ENCODE results near the gene SLC38A6.
"Not testable (repeated sequence)": the region's sequence is repeated elsewhere in the genome, so short reads cannot be mapped to it uniquely, and the experiment has no call there.

SLC38A6 gene

GRCh38 chr14:61051051-61051450 lies 70.0 kb downstream of the SLC38A6 start:
- DNase-seq (ENCODE audit: low read depth, low spot score): no peak

- no peak for DNase-seq (ENCODE audit: low read depth, low spot score)
These were observed 70.6 kb downstream of the SLC38A6 start for GRCh38 chr14:61051621-61052020.

- DNase-seq (ENCODE audit: low read depth, low spot score): no peak
These were observed 82.4 kb downstream of the SLC38A6 start for GRCh38 chr14:61063461-61063860.

GRCh38 chr14:61064210-61064609 lies 83.2 kb downstream of the SLC38A6 start:
- no peak for DNase-seq (ENCODE audit: low read depth, low spot score)

GRCh38 chr14:61064856-61065255 lies 83.8 kb downstream of the SLC38A6 start:
- DNase-seq (ENCODE audit: low read depth, low spot score): no peak

DNA sequence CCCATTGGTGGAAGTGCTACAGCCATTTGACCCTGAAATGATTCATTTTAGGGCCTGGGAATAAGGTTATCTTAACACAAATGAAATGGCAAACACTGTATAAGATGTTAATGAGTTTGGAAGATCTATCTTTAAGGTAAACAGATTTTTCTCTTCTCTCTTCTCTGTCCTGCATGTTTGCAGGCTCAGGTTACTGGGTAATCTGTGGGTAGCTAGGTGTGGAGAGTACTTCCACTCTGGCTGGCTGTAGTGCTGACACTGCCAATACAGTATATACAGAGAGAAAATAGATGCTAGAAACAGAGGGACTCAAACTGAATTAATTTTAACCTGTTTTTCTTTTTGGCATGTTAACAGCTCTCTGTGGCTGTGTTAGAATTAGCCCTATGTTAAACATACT lies 84.6 kb downstream of the SLC38A6 start:
- no peak for DNase-seq (ENCODE audit: low read depth, low spot score)

GRCh38 chr14:61072442-61072841 lies 91.4 kb downstream of the SLC38A6 start:
- DNase-seq (ENCODE audit: low read depth, low spot score): not testable (repeated sequence)

- DNase-seq (ENCODE audit: low read depth, low spot score): no peak
These were observed 93.8 kb downstream of the SLC38A6 start for GRCh38 chr14:61074852-61075251.

- DNase-seq (ENCODE audit: low read depth, low spot score): no peak
These were observed 95.5 kb downstream of the SLC38A6 start for GRCh38 chr14:61076556-61076955.

- DNase-seq (ENCODE audit: low read depth, low spot score): no peak
These were observed 96.4 kb downstream of the SLC38A6 start for GRCh38 chr14:61077437-61077836.

- DNase-seq (ENCODE audit: low read depth, low spot score): no peak
These were observed 97.1 kb downstream of the SLC38A6 start for GRCh38 chr14:61077951-61078720.

GRCh38 chr14:61080591-61081010 lies 99.6 kb downstream of the SLC38A6 start:
- DNase-seq (ENCODE audit: low read depth, low spot score): no peak

GRCh38 chr14:61088081-61088480 lies 107.0 kb downstream of the SLC38A6 start:
- no peak for DNase-seq (ENCODE audit: low read depth, low spot score)

DNA sequence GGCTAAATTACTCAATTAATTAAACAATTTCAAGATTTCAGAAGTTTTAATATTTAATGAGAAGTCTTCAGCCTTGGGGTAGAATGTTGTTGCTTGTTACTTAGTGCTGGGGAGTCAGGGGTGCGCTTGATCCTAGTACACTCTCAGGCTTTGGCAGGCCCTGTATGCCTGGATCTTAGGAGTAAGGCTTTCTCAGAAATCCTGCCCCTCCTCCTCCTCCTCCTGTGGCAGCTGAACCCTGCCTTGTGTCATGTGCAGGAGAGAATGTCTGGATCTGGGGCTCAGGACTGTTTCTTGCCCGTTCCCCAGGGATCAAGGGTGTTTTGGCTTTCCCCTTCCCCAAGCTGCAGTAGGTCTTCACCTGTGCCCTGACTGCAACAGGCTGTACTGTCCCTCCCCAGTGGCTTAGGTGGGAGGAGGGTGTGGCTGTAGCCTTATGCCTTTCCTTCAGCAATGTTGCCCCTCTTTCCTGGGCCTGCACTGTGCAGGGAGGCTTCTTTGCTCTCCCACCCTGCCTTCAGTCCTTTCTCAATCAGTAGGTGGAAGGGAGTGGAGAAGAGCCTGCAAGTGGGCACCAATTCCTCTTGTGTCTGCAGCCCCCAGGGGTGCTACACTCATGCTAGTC lies 108.2 kb downstream of the SLC38A6 start:
- DNase-seq (ENCODE audit: low read depth, low spot score): no peak

DNA sequence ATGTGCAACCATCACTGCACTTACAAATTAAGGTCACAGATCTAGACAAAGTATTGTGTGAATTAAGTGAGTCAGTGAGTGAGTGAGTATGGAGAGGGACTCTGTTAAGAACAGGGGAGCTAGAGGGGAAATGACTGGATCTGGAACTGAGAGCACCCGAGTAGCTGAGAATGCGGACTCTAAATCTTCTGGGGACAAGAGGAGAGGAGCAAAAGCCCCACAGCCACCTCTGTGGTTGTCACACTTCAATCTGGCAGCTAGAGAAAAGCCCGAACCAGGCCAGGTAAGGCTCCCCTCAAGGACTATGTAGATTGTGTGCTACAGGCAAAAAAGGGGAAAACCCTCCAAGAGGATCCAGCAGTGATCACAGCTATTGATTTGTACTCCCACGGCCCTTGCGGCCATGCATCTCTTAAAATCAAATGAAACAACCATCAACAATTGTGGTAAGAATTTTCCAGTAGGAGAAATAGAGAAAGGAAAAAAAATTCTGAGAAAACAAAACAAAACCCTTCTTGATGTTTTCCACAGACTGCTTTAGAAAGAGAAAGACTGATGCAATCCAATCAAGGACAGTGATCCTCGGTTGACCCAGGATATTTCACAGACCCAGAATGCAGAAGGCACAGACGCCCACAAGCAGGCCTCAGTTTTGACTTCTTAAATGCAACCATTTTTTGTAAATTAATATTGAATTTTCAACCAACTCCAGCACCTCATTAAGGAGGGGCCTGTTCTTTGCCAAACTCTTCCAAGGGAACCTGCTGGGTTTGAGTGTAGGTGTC lies 109.6 kb downstream of the SLC38A6 start:
- no peak for DNase-seq (ENCODE audit: low read depth, low spot score)

DNA sequence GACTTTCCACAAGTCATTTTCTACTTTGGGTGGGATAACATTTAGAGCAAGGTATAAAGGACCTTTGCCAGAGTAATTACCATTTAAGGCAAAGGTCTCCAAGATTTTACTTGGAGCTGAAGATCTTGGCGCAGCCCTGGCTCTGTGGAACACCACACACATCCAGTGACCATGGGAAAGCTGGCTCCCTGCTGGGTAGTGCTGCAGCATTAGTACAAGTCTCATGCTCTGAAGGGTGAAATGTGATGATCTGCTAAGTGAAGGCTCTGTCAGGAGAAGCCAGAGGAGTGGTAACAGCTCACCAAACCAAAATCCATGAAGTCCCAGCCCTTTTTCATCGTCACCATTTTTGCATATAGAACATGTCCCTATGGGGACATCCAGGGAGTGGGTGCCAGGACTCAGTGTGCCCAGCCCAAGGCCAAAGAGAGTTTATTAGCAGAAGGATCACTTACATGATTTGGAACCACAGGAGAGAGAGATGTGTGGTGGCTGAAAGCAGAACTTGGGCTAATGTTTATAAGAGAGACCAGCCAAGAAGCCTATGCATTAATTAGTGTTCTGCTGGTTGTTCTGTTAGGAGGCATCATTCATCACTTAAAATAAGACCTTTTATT lies 110.7 kb downstream of the SLC38A6 start:
- no peak for DNase-seq (ENCODE audit: low read depth, low spot score)

DNA sequence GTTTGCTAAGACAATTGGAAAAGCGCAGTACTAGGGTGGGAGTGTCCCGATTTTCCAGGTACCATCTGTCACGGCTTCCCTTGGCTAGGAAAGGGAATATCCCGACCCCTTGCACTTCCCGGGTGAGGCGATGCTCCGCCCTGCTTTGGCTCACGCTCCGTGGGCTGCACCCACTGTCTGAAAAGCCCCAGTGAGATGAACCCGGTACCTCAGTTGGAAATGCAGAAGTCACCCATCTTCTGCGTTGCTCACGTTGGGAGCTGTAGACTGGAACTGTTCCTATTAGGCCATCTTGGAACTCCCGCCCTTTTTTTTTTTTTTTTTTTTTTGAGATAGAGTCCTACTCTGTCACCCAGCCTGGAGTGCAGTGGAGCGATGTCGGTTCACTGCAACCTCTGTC lies 117.1 kb downstream of the SLC38A6 start:
- not testable (repeated sequence) for DNase-seq (ENCODE audit: low read depth, low spot score)

DNA sequence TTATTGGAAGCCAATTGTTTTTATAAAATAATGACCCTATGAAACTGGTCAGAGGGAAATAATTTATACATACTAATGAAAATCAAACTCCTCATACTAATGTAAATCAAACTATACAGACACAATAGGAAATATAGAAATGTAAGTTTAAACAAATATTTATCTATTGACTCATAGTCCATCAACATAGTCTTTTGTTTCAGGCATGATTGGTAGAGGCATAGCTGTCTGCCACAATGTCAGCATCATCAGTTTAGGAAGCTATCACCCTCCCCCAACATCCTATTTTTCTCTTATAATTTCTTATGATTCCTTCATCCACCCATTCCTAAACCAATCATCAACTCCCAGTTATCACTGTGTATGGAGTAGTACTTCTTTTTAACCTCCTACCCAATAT lies 117.7 kb downstream of the SLC38A6 start:
- DNase-seq (ENCODE audit: low read depth, low spot score): no peak

DNA sequence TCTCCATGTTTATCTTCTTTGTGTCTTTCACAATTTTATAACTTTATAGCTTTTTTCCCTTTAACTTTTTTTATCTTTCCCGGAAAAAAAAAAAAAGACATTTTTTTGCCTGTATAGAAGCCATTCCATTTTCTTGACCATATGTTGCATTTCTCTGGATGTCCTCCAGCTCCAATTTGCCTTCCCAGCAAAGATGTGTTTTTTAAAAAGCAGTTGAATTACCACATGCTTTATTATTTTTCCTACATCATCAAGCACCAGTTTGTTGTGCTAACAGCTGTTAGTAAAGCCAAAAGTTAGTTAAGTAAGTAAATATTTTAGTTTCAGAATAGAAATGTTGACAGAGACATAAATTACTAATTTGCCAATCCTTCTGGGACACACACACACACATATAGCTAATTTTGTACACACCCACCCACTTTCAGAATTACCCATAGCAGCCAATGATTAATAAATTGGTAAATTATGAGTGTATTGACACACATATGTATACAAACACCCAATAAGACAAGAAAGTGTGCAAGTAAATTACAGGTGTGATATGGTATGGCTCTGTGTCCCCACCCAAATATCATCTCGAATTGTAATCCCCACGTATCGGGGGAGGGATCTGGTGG lies 118.3 kb downstream of the SLC38A6 start:
- no peak for DNase-seq (ENCODE audit: low read depth, low spot score)

- no peak for DNase-seq (ENCODE audit: low read depth, low spot score)
These were observed 120.9 kb downstream of the SLC38A6 start for GRCh38 chr14:61101803-61102548.
